Renal cortex interstitium (tissue), 11 donors: ENCODE measurements around the gene CASK. TPM values are rescaled to one million over a fixed set of nuclear protein-coding genes. Genes with fewer than 3 reads are reported as not detected.

Experiments used
- DNase-seq, 11 donors: peaks; one replicate each; pipeline ENCODE4 v3.0.0-alpha.2; 2013; ENCODE audit warnings: low read depth in 9 of 11, low spot score in 4 of 11; ENCODE audit errors: extremely low read depth in 1 of 11
- polyA plus RNA-seq, 3 donors: library from polyadenylated mRNA; unstranded; fragments of 120-200 nt; gene quantifications; one replicate each; pipeline ENCODE4 v1.2.1, GENCODE V29; 2013; ENCODE audit not compliant: insufficient read length in 3 of 3

The CASK gene
- polyA plus RNA-seq, 3 donors = 44.7 to 52.3 (median 47.4) TPM

DNA sequence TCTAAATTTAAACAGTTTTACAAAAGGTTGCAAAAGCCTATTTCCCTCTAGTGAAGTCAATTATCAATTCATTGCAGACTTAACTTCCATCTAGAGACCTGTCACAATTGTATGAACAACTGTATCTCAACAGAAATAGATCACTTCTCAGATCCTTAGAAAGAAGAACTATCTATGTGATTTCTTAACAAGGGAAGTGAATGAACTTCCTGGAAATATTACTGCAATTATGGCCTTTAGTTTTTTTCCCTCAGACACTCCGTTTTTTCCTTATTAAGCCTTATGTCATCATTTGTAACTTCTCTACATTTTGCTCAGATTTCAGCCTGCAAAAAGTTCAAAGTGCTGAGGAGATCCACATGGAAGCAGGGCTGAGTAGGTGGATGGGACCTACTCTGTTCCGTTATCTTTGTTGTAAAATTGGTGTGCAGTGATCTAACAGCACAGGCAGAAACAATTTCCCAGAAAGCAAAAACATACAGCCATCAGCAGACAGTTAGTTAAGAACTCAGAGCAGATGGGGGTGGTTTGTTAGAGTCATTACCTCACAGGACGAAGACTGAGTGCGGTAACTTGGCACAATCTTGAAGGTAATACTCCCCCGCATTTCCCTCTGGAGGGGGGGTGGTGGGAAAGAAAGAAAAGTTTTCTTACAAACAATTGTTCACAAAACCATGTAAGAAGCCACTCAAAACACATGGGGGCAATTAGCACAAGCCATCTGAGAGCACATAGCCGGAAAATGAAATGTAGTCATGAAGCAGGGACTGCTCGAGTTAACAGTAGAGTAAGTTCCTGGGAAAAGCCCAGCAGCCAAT, 363.9 kb downstream of the CASK start:
- peak in 4 of 11 donors; percentile 3 to 15 (median 8) for DNase-seq

DNA sequence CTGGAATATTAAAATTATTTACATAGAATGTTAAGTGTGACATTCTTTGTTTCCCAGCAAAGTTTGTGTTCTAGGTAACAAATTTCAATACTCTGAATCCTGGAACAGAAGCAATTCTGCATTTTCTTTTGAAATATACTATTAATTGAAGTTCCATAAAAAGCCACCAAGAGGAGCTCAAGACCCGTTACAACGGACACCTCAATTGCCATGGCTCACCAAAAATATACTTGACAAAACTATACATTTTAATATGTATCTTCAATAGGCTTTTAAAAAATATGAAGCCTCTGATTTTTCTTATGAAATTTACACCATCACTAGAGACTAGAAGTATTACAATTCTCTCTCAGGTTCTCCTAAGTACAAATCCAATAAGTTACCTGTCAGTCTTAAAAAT, 364.8 kb downstream of the CASK start:
- no peak for DNase-seq

DNA sequence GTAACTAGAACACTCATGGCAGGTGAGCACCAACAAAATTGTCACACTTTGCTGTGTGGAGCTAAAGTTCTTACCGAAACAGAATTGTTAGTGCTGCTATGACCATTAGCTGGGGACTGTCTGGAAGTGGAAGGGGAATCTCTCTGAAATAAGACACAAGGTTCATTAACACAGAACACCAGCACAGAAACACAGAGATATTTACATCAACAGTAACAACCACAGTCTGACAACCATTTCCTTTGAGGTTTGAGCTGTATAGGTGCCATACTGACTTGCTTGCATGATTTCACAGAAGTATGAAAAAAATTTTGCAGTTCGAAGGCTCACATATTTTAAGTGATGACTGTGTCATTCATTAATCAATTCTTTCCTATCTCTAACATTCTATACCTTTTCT, 366.4 kb downstream of the CASK start:
- no peak for DNase-seq

DNA sequence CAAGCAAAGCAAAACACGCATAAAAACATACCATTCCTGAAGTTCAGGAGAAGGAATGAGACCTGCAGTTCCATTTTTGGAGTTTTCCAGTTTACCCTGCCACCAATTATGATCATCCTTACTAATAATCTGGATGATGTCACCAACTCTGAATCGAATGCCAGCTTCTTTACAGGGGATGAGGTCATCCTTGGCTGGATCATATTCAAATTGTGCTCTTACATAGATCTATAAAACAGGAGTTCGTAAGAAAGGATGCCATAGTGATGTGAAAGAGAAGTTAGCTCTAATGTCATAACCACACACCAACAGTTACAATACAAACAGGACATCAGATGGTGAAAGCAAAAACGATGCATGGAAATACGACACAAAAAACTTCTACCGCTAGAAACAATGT, 369.7 kb downstream of the CASK start:
- DNase-seq = no peak

DNA sequence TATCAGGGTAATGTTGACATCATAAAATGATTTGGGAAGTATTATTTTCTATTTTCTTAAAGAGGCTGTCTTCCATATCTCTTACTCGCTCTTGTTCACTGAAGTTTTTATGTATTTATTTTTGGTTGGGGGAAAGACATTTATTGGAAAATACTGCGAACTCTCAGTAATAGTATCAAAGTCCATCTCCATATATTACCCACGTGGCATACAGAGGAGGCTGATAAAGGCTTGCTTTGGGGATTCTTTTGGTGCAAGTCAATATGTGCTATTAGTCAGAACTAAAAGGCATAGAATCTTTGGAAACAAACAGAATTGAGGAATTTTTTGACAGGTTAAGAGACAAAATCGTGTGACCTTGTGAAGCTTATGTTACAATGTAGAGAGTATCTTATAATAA, 374.9 kb downstream of the CASK start:
- DNase-seq = no peak

- DNase-seq = no peak
Observed at GRCh38 chrX:41543668-41544067, 379.7 kb downstream of the CASK start.

DNA sequence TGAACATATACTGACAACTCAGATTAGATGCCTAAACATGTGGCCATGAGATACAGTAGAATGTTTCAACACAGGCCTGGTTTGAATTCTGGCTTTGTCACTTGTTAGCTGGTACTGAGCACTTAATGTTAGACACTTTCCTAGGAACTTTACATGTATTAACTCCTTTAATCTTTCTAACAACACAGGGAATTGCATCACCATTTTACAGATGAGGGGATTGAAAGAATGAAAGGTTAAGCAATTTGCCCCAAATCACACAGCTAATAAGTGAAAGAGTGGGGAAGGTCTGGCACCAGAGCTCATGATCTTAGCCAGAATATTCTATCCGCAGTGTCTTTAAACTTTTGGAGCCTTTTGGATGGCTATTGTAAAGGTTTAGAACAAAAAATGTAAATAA, 380.3 kb downstream of the CASK start:
- no peak for DNase-seq

DNA sequence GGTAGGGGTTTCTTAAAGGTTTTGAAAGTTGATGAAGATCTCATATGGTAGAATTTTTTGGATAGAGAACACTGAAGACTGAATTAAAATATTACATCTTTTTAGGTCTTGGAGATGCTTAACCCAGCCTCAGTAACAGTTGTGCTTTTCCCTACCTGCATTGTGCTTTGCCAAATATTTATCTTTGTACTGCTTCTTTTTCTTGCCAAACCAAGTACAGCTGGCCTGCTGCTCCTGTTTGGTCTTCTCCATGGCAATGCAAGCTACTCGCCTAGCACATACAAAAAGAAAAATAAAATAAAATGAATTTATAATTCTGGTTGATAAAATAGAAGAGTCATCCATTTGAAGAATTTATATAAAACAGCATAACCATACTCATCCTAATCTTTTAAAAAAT, 380.8 kb downstream of the CASK start:
- DNase-seq = no peak

DNA sequence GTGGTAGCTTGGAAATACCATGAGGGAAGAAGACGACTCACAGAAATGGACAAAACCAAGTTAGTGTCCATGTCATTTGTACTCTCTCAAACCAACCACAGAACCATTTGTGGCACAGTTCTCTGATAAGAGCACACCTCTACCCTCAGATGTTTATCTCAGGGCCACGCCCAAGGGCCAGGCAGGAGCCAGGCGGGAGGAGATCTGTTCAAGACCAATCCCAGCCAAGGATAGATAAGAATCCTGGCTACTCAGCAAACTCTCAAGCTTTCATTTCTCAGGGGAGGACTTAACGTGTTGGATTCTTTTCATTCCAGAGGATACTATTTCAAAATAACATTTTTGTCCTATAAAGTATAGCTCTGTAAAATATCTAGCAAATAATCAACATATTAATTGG, 381.2 kb downstream of the CASK start:
- DNase-seq = no peak

DNA sequence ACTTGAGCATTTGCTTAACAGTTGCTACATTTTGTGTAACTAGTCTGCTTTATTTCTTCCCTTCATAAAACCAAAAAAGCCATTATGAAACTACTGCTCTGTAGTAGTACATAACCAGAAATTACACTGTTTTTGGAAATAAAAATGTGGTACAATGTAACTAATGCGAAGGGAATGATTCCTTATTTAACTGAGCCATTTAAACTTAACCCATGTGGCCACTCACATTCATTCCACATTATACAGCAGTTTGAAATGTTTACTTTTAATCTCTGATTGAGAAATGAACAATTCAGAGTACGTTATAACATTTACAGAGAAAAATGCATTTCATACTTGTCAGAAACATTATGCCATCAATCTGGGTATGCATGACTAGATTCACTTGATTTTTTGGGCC, 382.0 kb downstream of the CASK start:
- no peak for DNase-seq

- no peak for DNase-seq
Observed at GRCh38 chrX:41538707-41539106, 384.6 kb downstream of the CASK start.

- no peak for DNase-seq
Observed at GRCh38 chrX:41530085-41530484, 393.3 kb downstream of the CASK start.

DNA sequence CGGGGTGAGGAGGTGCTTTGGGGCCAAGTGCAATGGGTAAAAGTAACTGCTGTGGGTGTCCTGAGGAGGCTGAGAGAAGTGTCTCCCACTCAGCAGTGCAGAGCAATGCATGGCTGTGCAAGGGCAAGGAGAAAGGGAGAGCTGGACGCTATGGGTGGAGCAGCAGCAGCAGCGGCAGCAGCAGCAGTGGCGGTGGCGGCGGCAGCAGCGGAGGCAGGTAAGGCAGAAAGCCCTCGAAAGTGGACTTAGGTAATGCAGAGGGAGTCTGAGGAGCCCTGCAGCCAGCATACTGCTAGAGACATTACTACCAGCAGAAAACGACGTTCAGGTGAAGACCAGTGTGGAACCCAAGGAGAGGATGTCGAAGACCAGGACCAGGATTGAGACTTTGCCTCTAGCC, 394.1 kb downstream of the CASK start:
- DNase-seq = no peak

- no peak for DNase-seq
Observed at GRCh38 chrX:41528784-41529183, 394.6 kb downstream of the CASK start.

- DNase-seq = no peak
Observed at GRCh38 chrX:41526925-41527324, 396.4 kb downstream of the CASK start.

DNA sequence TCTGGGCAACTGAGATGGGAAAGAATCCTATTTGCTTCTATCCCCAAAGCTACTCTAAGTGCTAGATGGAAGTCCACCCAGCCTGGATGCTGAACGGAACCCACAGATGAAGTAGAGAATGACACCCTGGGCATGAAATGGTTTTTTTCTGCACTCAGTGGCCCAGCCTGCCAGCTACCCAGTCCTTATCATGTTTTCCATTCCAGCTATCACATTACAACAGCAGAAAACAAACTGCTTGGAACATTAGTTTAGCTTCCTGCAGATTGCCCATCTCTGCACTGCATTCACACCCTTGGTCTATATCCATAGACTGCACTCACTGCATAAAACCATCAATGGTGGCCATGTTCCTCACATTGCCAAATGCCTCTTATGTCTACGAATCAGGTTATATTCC, 397.1 kb downstream of the CASK start:
- no peak for DNase-seq

DNA sequence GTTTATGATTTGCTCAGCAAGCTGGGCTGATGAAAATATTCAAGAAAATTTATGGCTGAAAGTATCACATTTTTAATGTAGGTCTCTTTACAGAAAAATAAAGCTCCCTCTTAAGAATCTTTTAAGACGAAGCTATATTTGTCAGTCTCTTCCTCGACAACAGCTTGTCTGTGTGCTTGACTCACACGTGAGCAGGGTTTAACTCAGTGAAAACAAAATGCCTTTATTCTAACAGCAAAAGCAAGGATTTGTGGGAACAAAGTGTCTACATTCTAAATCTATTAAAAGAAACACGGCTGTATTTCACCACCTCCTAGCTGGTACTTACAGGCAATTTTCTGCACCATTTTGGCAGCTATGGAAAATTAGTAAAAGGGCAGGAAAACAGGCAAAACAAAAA, 400.7 kb downstream of the CASK start:
- DNase-seq = no peak

GRCh38 chrX:41522081-41522480, 401.3 kb downstream of the CASK start:
- no peak for DNase-seq

GRCh38 chrX:41519468-41519867, 403.9 kb downstream of the CASK start:
- DNase-seq = no peak

DNA sequence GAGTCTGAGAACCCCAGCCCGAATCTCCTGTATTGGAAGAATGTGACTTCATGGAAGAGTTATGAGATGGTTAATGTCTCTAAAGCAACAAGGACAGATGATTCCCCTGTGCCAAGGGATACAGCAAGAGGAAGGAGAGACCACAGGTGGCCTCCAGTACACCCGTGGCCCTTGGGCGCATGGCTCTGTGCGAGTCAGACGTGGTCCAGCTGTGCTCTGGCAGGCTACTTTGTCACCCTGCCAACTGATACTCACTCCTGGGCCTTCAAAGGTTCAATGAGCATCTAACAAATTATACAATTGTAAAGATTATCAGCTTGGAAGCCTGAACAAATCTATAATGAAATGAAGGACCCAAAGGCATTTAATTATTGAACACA, 404.5 kb downstream of the CASK start:
- no peak for DNase-seq

GRCh38 chrX:41518127-41518840, 405.1 kb downstream of the CASK start:
- DNase-seq = no peak
